ENCODE data around the gene RNLS.

Gene RNLS

DNA sequence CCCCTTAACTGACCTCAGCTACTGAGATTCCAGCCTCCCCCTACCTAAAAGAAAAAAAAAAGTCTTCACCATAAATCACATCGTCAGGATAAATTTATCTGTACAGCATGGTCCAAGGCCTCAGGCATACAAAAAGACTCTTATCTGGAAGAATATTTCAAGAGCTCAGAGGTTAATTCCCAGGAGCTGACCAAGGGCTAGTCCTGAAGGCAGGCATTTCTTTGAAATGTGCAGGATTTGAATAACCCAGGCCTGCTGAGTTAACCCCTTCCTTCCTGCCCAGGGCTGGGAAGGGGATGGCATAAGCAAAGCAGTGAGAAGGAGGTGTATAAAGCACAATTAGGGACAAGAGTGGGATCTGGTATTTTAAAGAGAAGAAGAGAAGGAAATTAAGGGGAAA, 111.2 kb downstream of the RNLS start:
- H3K4me3 Mint-ChIP-seq: no peak overlapping the region
- no peak for TF ChIP-seq CTCF (IDR thresholded peaks at IDR 0.05)
- H3K27ac Mint-ChIP-seq: no peak overlapping the region
- no peaks in the 10 kb centered on the region for H3K36me3 Mint-ChIP-seq (ENCODE audit: low read depth)
- no peaks in the 10 kb centered on the region for H3K27me3 Mint-ChIP-seq (ENCODE audit: low read depth, poor library complexity)
- no peak for DNase-seq
- H3K9me3 Mint-ChIP-seq: no peaks in the 10 kb centered on the region
- no peaks in the 10 kb centered on the region for H3K4me1 Mint-ChIP-seq

DNA sequence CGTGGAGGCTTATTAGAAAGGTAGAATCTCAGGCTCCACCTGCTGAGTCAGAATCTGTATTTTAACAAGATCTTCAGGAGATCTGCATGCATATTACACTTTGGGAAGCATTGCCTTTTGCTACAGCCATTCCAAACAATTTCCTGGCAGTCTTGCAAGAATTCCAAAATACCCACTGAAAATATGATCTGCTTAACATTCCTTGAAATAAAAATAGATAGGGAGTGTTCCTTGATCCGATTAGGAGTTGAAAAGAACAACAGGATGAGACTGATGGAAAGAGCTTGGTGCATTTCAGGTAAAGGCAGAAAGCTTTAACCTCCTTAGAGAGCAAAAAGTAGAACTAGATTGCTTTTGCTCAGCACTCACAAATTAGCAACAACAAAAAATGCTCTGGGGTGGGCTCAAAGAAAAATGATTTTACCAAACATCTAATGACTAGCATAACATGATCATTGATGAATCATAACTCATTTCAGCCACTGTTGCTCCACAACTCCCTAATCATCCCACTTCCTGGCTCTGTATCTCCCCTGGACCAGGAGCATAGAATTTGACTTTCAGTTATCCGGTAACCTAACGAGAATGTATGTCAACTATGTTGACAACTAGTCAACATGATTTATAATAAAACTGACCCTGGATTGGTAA, 115.2 kb downstream of the RNLS start:
- DNase-seq: no peak
- TF ChIP-seq CTCF (IDR thresholded peaks at IDR 0.05): no peak
- Mint-ChIP-seq H3K9me3 (no peaks in the 10 kb centered on the region), H3K27ac (no peak overlapping the region), H3K36me3 (ENCODE audit: low read depth) (no peaks in the 10 kb centered on the region), H3K4me3 (no peak overlapping the region), H3K4me1 (no peaks in the 10 kb centered on the region), H3K27me3 (ENCODE audit: low read depth, poor library complexity) (no peaks in the 10 kb centered on the region)

DNA sequence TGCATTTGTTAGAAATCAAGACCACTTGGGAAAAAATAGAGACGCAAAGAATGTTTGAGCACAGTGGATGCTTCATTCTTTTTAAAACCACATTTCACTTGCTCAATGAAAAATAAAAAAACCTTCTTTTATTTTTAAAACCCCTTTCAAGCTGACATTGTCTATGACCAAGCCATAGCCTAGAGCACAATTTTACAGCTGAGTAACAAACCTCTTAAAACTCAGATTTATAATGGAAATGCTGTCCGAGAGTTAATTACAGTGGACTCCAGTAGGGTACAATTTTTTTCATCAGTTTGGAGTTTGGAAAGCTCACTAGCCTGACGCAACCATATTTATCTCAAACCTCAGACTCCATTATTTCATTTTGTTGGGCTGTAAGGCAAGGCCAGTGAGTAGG, 116.3 kb downstream of the RNLS start:
- Mint-ChIP-seq H3K36me3 (ENCODE audit: low read depth) (no peaks in the 10 kb centered on the region), H3K27me3 (ENCODE audit: low read depth, poor library complexity) (no peaks in the 10 kb centered on the region), H3K27ac (no peak overlapping the region), H3K4me1 (no peaks in the 10 kb centered on the region), H3K9me3 (no peaks in the 10 kb centered on the region), H3K4me3 (no peak overlapping the region)
- DNase-seq: no peak
- TF ChIP-seq CTCF (IDR thresholded peaks at IDR 0.05): no peak

GRCh38 chr10:88465765-88466164, 117.4 kb downstream of the RNLS start:
- Mint-ChIP-seq H3K4me3 (no peak overlapping the region), H3K36me3 (ENCODE audit: low read depth) (no peaks in the 10 kb centered on the region), H3K27me3 (ENCODE audit: low read depth, poor library complexity) (no peaks in the 10 kb centered on the region), H3K4me1 (peaks cover 6% of the 10 kb centered on the region), H3K27ac (no peak overlapping the region), H3K9me3 (no peaks in the 10 kb centered on the region)
- DNase-seq: no peak
- no peak for TF ChIP-seq CTCF (IDR thresholded peaks at IDR 0.05)

GRCh38 chr10:88463811-88464210, 119.3 kb downstream of the RNLS start:
- no peak for DNase-seq
- Mint-ChIP-seq H3K36me3 (ENCODE audit: low read depth) (no peaks in the 10 kb centered on the region), H3K27me3 (ENCODE audit: low read depth, poor library complexity) (no peaks in the 10 kb centered on the region), H3K4me1 (peaks cover 26% of the 10 kb centered on the region), H3K4me3 (no peak overlapping the region), H3K27ac (no peak overlapping the region), H3K9me3 (no peaks in the 10 kb centered on the region)
- no peak for TF ChIP-seq CTCF (IDR thresholded peaks at IDR 0.05)

GRCh38 chr10:88461426-88461825, 121.7 kb downstream of the RNLS start:
- H3K4me3 Mint-ChIP-seq: no peak overlapping the region
- no peak for DNase-seq
- no peaks in the 10 kb centered on the region for H3K9me3 Mint-ChIP-seq
- peaks cover 2% of the 10 kb centered on the region for H3K27me3 Mint-ChIP-seq (ENCODE audit: low read depth, poor library complexity)
- H3K4me1 Mint-ChIP-seq: peaks cover 27% of the 10 kb centered on the region
- H3K27ac Mint-ChIP-seq: no peak overlapping the region
- no peaks in the 10 kb centered on the region for H3K36me3 Mint-ChIP-seq (ENCODE audit: low read depth)
- TF ChIP-seq CTCF (IDR thresholded peaks at IDR 0.05): no peak

Measured in nephron progenitor cell (in vitro differentiated cells).